ENCODE measurements around the gene SNX27.
"Not testable (repeated sequence)": the region's sequence is repeated elsewhere in the genome, so short reads cannot be mapped to it uniquely, and the experiment has no call there.

The SNX27 gene

DNA sequence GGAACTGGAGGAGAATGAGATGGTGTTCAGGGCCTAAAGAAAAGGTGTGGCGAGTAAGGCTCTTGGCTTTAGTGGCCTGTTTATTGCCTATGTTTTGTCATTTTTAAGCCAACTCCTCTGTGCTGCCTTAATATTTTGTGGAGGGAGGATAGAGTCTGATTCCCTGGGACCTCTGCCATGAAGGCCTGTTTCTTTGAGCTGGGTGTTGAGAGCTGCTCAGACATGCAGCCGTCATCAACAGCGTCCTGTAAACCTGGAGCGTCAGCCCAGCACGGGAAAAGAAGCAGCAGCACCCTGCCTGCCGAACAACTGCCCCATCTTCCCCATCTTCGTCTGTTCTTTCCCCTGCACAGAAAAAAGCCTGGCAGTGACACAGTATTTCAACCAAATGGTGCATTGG lies 27.1 kb upstream of the SNX27 start:
- no peaks in the 10 kb centered on the region for H3K4me1 Mint-ChIP-seq (ENCODE audit: low read depth)
- H3K9me3 Mint-ChIP-seq, result no peaks in the 10 kb centered on the region
- H3K27me3 Mint-ChIP-seq (ENCODE audit: low read depth), result peaks cover 9% of the 10 kb centered on the region
- no peak overlapping the region for H3K27ac Mint-ChIP-seq
- no peaks in the 10 kb centered on the region for H3K36me3 Mint-ChIP-seq (ENCODE audit: low read depth)
- H3K4me3 Mint-ChIP-seq, result no peak overlapping the region

DNA sequence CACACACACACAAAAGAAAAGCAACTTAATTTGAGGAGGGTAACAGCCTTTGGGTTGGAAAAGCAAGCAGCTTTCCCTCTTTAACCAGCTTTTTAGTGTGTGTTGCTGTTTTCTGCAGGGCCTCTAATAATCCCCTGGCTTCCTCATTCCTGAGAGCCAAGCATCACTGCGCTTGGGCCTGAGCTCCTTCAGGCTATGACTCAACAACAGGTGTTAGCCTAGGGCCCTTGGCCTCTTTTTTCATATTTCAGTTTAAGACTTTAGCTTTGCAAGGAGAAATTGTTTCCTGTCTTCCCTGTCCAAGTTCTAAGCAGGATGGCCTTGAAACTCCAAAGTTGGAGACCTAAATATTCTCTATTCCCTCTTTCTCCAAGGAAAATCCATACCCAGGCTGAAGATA lies 26.2 kb upstream of the SNX27 start:
- no peaks in the 10 kb centered on the region for H3K36me3 Mint-ChIP-seq (ENCODE audit: low read depth)
- no peaks in the 10 kb centered on the region for H3K4me1 Mint-ChIP-seq (ENCODE audit: low read depth)
- H3K4me3 Mint-ChIP-seq, result no peak overlapping the region
- no peak overlapping the region for H3K27ac Mint-ChIP-seq
- H3K27me3 Mint-ChIP-seq (ENCODE audit: low read depth), result peaks cover 15% of the 10 kb centered on the region
- H3K9me3 Mint-ChIP-seq, result no peaks in the 10 kb centered on the region

DNA sequence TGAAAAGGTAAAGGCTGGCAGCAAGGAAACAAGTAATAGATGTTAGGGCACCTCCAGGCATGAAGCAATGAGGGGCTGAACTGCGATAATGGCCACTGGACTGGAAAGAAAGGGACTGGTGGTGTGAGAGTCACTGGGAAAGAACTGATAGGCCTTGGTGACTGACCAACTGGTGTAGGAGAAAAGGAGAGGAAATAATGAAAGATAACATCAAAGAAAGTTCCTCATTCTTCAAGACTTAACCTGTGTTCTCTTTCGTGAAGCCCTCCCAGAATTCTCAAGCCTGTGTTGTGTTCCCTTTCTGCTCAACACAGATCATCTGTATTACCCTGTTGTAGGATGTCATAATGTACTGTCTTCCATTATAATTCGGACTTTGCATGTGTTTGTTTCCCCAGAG lies 20.9 kb upstream of the SNX27 start:
- H3K36me3 Mint-ChIP-seq (ENCODE audit: low read depth), result no peaks in the 10 kb centered on the region
- peaks cover 27% of the 10 kb centered on the region for H3K27me3 Mint-ChIP-seq (ENCODE audit: low read depth)
- H3K27ac Mint-ChIP-seq, result no peak overlapping the region
- no peaks in the 10 kb centered on the region for H3K9me3 Mint-ChIP-seq
- H3K4me3 Mint-ChIP-seq, result no peak overlapping the region
- H3K4me1 Mint-ChIP-seq (ENCODE audit: low read depth), result peaks cover 8% of the 10 kb centered on the region

DNA sequence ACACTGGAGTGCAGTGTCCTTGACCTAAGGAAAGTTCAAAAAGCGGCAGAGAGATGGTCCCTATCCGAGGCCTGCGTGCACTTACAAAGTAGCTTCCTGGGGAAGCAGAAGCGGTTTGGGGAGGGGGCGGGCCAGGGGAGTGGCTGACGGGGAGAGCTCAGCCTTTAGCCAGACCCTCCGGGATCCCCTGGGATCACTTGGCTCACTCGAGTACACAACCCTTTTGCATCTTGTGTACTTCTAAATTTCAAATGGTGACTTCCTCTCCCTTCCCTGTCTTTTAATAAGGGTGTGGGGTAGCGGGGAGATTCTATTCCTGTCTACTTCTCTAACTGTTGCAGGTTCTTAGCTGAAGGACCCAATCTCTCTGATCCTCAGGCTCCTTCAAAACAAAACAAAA lies 18.1 kb upstream of the SNX27 start:
- no peak overlapping the region for H3K27ac Mint-ChIP-seq
- no peaks in the 10 kb centered on the region for H3K36me3 Mint-ChIP-seq (ENCODE audit: low read depth)
- no peaks in the 10 kb centered on the region for H3K9me3 Mint-ChIP-seq
- H3K27me3 Mint-ChIP-seq (ENCODE audit: low read depth), result peaks cover 27% of the 10 kb centered on the region
- peak overlapping the region; percentile 41 for H3K4me3 Mint-ChIP-seq
- peaks cover 8% of the 10 kb centered on the region for H3K4me1 Mint-ChIP-seq (ENCODE audit: low read depth)

DNA sequence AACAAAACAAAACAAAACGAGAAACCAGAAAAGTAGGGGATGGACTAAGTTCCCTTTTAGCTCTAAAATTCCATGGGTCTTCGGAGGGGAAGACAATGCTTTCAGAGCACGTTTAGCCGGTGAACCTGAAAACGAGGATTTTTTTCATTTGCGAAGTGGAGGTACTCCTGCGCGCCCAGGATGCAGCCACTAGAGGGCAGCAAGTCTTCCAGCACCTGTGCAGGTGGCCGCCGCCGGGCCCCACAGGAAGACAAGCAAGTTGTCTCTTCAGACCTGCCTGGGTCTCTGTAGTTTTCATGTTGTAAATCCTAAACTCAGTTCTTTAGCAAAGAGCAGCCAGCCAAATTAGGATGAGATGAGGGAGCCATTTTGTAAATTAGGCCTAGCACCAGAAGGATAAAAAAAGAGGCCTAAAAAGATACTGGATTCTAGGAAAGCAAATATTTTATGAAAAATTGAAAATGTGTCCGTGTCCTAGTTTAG lies 17.7 kb upstream of the SNX27 start:
- Mint-ChIP-seq H3K27me3 (ENCODE audit: low read depth) (peaks cover 24% of the 10 kb centered on the region), H3K4me1 (ENCODE audit: low read depth) (peaks cover 8% of the 10 kb centered on the region), H3K27ac (no peak overlapping the region), H3K4me3 (peak overlapping the region; percentile 41), H3K36me3 (ENCODE audit: low read depth) (no peaks in the 10 kb centered on the region), H3K9me3 (no peaks in the 10 kb centered on the region)

DNA sequence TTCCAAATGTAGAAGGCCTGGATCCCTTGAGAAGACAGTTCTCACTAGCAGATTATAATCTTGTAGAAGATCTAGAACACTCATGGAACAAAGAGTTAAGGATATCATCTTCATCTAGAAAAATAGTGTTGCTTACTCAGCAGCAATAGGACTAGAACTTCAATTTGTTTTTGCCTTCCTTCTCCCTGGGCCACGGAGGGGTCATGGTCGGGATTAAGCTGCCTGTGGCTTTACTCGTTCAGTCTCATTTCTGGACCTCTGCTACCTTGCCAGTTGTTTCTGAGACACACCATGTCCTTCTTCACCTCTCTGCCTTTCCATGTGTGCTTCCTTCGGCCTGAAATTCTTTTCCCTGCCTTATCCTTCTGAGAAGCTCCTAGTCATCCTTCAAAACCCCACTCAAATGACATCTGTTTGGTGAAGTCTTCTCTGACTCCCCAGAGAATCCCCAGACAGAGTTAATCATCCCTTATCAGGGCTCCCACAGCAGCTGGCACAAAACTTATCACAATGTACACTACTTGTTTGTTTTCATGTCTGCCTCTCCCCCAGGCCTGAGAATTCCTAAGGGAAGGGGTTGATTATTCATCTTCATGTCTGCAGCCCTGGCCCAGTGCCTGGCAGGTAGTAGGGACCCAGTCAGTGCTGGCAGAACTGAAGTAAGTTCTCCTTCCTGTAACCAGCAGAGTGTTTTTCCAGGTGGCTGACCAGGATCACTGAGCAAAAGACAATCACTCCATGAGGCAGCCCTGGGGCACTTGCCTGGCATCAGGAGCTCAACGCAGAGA lies 15.5 kb upstream of the SNX27 start:
- Mint-ChIP-seq H3K27me3 (ENCODE audit: low read depth) (peaks cover 12% of the 10 kb centered on the region), H3K27ac (no peak overlapping the region), H3K9me3 (no peaks in the 10 kb centered on the region), H3K4me3 (no peak overlapping the region), H3K36me3 (ENCODE audit: low read depth) (no peaks in the 10 kb centered on the region), H3K4me1 (ENCODE audit: low read depth) (peaks cover 8% of the 10 kb centered on the region)

DNA sequence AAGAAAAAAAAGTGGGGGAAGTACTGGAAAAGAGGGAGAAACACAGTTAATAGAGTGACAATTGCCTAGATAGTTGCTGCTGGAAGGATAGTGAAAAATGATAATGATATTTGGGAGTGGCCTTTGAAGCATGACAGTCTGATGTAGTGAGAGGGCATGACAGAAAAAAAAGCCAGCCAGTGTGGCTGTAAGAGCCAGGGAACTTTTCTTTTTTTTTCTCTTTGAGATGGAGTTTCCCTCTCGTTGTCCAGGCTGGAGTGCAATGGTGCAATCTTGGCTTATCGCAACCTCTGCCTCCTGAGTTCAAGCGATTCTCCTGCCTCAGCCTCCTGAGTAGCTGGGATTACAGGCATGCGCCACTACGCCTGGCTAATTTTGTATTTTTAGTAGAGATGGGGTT lies 9.3 kb upstream of the SNX27 start:
- H3K36me3 Mint-ChIP-seq (ENCODE audit: low read depth); H3K27ac Mint-ChIP-seq; H3K4me1 Mint-ChIP-seq (ENCODE audit: low read depth); H3K9me3 Mint-ChIP-seq; H3K4me3 Mint-ChIP-seq: not testable (repeated sequence)
- H3K27me3 Mint-ChIP-seq (ENCODE audit: low read depth), result peaks cover 19% of the 10 kb centered on the region

DNA sequence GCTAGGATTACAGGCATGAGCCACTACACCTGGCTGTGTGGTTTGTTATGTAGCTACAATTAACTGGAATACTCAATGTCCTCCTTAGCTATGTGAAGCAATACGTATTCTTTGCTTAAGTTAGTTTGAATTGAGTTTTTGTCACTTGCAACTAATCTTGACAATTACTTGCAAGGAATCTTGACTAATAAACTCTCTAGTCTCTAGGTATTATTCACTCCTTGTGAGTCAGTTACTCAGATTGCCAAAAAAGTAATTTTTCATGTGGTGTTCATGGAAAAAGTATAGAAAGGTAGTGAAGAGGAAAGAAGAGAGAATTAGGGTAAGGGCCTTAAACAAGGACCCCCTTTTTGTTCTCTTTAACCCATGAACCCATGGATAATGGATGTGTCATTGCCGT lies 7.6 kb upstream of the SNX27 start:
- Mint-ChIP-seq H3K9me3 (no peaks in the 10 kb centered on the region), H3K4me3 (no peak overlapping the region)

DNA sequence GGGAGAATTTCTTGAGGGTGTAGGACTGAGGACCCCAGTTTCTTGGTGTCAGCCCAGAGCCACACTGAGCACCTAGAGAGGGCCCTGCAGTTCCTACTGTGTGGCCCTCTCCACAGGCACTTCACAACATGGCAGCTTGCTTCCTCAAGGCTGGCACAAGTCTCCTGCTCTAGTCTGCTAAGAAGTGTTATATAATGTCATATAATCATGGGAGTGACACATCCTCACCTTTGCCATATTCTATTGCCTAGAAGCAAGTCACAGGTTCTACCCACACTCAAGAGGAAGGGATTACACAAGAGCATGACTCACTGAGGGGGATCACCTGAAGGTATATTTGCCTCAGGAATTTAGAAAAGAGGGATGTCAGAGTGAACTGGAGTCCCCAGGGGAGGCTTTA lies 5.5 kb upstream of the SNX27 start:
- Mint-ChIP-seq H3K36me3 (ENCODE audit: low read depth) (no peaks in the 10 kb centered on the region), H3K4me1 (ENCODE audit: low read depth) (peaks cover 2% of the 10 kb centered on the region), H3K27ac (no peak overlapping the region), H3K27me3 (ENCODE audit: low read depth) (peaks cover 27% of the 10 kb centered on the region), H3K9me3 (no peaks in the 10 kb centered on the region), H3K4me3 (no peak overlapping the region)

More for the DNA sequence above, 7.6 kb upstream of the SNX27 start:
- Mint-ChIP-seq H3K27me3 (ENCODE audit: low read depth) (peaks cover 27% of the 10 kb centered on the region), H3K4me1 (ENCODE audit: low read depth) (no peaks in the 10 kb centered on the region), H3K27ac (no peak overlapping the region), H3K36me3 (ENCODE audit: low read depth) (no peaks in the 10 kb centered on the region)

DNA sequence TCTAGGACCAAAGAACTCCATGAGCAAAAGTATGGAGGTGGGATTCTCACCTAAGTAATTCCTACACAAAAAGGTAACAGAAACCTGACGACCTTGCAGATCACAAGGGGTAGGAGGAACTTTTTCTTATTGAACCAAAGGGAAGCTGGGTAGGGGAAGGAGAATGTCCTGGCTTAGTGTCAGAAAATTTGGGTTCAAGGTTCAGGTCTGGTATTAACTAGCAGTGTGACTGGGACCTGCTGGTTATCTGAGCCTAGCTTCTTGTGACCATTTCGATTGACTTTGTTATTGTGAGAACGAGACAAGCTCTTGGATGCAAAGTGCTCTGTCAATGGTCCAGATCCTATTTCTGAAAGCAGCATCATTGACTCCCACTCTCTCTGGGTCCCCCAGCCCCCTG lies 5.0 kb upstream of the SNX27 start:
- Mint-ChIP-seq H3K4me1 (ENCODE audit: low read depth) (peaks cover 6% of the 10 kb centered on the region), H3K36me3 (ENCODE audit: low read depth) (no peaks in the 10 kb centered on the region), H3K4me3 (no peak overlapping the region), H3K27ac (no peak overlapping the region), H3K9me3 (no peaks in the 10 kb centered on the region), H3K27me3 (ENCODE audit: low read depth) (peaks cover 27% of the 10 kb centered on the region)

DNA sequence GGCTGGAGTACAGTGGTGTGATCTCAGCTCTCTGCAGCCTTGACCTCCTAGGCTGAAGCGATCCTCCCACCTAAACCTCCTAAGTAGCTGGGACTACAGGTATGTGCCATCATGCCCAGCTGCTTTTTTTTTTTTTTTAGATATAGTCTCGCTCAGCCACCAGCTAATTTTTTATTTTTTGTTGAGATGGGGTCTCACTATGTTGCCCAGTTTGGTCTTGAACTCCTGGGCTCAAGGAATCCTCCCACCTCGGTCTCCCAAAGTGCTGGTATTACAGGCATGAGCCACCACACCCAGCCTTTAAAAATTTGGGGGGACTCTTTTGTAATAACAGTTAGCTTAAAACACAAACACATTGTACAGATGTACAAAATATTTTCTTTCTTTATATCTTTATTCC lies 1.7 kb upstream of the SNX27 start:
- H3K9me3 Mint-ChIP-seq, result no peaks in the 10 kb centered on the region
- no peak overlapping the region for H3K27ac Mint-ChIP-seq
- H3K27me3 Mint-ChIP-seq (ENCODE audit: low read depth), result peaks cover 18% of the 10 kb centered on the region
- H3K4me1 Mint-ChIP-seq (ENCODE audit: low read depth), result peaks cover 23% of the 10 kb centered on the region
- peaks cover under 1% of the 10 kb centered on the region for H3K36me3 Mint-ChIP-seq (ENCODE audit: low read depth)
- H3K4me3 Mint-ChIP-seq, result no peak overlapping the region

DNA sequence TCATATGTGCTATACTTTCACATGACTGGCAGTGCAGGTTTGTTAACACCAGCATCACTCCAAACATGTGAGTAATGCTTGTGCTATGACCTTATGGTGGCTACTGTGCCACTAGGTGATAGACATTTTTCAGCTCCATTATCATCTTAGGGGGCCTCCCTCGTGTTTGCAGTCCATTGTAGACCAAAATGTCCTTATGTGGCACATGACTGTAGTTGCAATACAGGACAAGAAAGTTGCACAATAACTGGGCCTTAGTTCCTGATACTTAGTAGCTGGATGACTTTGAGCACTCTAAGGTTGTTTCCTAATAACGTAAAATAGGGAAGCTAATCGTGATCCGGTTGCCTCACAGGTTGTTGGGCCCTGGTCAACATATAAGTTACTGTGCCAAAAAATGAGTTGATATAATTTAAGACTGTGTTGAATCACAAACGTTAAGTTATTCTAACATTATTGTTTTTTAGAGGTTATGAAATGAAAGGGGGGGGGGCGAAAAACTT lies 511 bp upstream of the SNX27 start:
- Mint-ChIP-seq H3K36me3 (ENCODE audit: low read depth) (peaks cover 7% of the 10 kb centered on the region), H3K27me3 (ENCODE audit: low read depth) (peaks cover 16% of the 10 kb centered on the region), H3K4me1 (ENCODE audit: low read depth) (peaks cover 31% of the 10 kb centered on the region), H3K27ac (no peak overlapping the region), H3K9me3 (no peaks in the 10 kb centered on the region), H3K4me3 (peak overlapping the region; percentile 78)

DNA sequence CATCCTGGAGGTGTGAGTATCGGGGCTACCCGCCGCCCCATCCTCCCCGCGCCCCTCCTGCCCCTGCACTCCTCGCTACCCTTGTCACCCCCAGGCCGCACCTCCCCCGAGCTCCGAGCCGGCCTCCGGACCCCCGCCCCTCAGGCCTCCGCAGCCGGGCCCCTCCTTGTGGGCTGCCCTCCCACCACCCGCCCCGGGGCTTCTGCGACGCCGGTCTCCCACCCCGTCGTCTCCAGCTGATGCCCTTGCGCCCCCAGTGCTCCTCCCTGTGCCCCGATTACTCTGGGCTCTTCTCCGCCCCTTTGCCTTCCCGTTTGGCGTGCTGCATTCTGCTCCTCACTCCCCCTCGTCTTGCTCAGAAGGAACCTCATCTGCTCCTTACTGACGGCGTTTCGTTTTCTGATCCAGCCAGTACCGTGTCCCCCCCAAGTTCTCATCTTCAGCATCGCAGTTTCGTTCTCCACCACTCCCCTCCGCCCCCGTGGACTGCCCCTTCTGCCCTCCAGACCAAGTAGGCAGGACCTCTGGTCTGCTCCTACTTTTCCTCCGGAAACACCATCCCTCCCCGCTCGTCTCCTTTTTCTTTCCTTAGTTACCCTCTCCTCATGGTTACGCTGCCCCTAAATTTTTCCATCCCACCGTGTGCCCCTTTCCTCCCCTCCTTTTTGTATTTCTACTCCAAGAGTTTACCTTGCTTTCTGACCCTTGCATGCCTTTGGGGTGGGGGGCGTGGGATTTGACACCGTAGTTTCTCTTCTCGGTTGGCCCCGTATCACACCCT lies 841 bp downstream of the SNX27 start:
- H3K4me3 Mint-ChIP-seq, result peak overlapping the region; percentile 97
- peaks cover 31% of the 10 kb centered on the region for H3K4me1 Mint-ChIP-seq (ENCODE audit: low read depth)
- peaks cover 6% of the 10 kb centered on the region for H3K27me3 Mint-ChIP-seq (ENCODE audit: low read depth)
- peaks cover 7% of the 10 kb centered on the region for H3K36me3 Mint-ChIP-seq (ENCODE audit: low read depth)
- H3K9me3 Mint-ChIP-seq, result no peaks in the 10 kb centered on the region
- peak overlapping the region; percentile 87 for H3K27ac Mint-ChIP-seq

DNA sequence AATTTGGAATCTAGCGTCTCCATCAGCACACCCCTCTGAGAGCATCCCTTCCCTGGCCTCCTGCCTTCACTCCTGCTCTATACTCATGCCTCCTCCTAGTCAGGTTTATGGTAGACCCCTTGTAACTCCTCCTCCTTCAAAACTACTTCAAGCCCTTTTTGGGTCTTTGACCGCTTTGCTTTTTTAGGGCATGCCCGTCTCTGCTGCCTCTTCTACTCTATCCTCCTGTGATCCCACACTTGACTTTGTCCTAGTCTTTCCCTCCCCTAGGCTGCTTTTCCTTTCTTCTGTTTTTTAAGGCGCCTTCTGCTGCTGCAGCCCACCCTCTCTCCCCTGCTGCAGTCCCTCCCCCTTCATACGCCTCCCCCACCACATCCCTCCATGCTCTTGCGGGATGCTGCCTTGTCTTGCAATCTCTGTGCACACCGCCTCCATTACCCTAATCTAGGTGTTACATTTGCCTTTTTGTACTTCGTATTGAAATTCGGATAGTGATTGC lies 1.5 kb downstream of the SNX27 start:
- Mint-ChIP-seq H3K9me3 (no peaks in the 10 kb centered on the region), H3K4me3 (peak overlapping the region; percentile 97), H3K36me3 (ENCODE audit: low read depth) (peaks cover 7% of the 10 kb centered on the region), H3K27ac (peak overlapping the region; percentile 87), H3K27me3 (ENCODE audit: low read depth) (peaks cover 2% of the 10 kb centered on the region), H3K4me1 (ENCODE audit: low read depth) (peaks cover 31% of the 10 kb centered on the region)

Measured in T-helper 1 cell treated with Interleukin-12 subunit alpha and Interleukin-12 subunit beta and Interleukin-4 antibody, amounts not matched to agents 30 μg/mL and 1 μg/mL, for 36 hours (primary cell).